ENCODE measurements around the gene OLIG3. TPM values are rescaled to one million over a fixed set of nuclear protein-coding genes. Genes with fewer than 3 reads are reported as not detected.
A peak's percentile ranks its signal among the peaks of the same experiment; 100 is the strongest.

OLIG3 gene
- total and polyA plus RNA-seq, 2 of the 8 experiments (the other 6 are each of a cell fraction or from before 2014, with no cell fraction given): 0.60 to 1.3 TPM

GRCh38 chr6:137541534-137542063 is 47.4 kb upstream of the OLIG3 start:
- Histone ChIP-seq H3K23ac (ENCODE audit: insufficient read length) (no peak overlapping the region), H3K9ac (replicated peaks in 1 of 4; ENCODE audit: extremely low read depth in 1 of 4, low read depth in 3 of 4, low read length in 3 of 4) (no peak overlapping the region), H2BK120ac (replicated peaks; ENCODE audit: low read depth, low read length) (no peak overlapping the region), H2BK12ac (ENCODE audit: low read depth, low read length) (no peak overlapping the region), H2AFZ (ENCODE audit: low read length) (no peak overlapping the region), H3K27me3 (replicated peaks in 1 of 4; ENCODE audit: control insufficient read depth in 3 of 4, extremely low read depth in 1 of 4, insufficient read depth in 3 of 4, low read length in 3 of 4) (no peaks in the 10 kb centered on the region), H3K56ac (replicated peaks; ENCODE audit: insufficient read length, low read depth, low read length) (no peak overlapping the region), H3K18ac (ENCODE audit: extremely low read depth, low read length) (peak overlapping the region; percentile 56; the same call in 1 of the 2 replicates), H2BK5ac (ENCODE audit: low read depth, low read length) (no peak overlapping the region; the same call in 1 of the 2 replicates), H3K79me1 (ENCODE audit: low read depth, low read length) (no peaks in the 10 kb centered on the region), H4K91ac (replicated peaks; ENCODE audit: insufficient read length, low read length) (no peak overlapping the region), H3K23me2 (ENCODE audit: low read depth, low read length) (no peaks in the 10 kb centered on the region), H4K8ac (ENCODE audit: extremely low read depth, insufficient read depth, low read length) (no peak overlapping the region), H3K14ac (ENCODE audit: insufficient read length) (no peak overlapping the region), H2AK5ac (ENCODE audit: low read depth, low read length) (no peak overlapping the region), H3K9me3 (ENCODE audit: insufficient read depth in 2 of 2, low read depth in 1 of 2, low read length in 1 of 2) (no peaks in the 10 kb centered on the region), H3K4ac (replicated peaks; ENCODE audit: insufficient read length, low read depth, low read length) (no peak overlapping the region), H3K4me2 (ENCODE audit: insufficient read depth in 1 of 2, low read depth in 2 of 2, low read length in 2 of 2) (no peak overlapping the region; a peak in 1 of 4 replicates), H4K20me1 (replicated peaks in 1 of 2; ENCODE audit: control insufficient read depth in 1 of 2, insufficient read depth in 2 of 2, low read length in 2 of 2) (no peaks in the 10 kb centered on the region), H3K36me3 (ENCODE audit: control insufficient read depth in 2 of 4, insufficient read depth in 4 of 4, low read length in 3 of 4) (no peaks in the 10 kb centered on the region), H3K4me3 (ENCODE audit: extremely low read depth in 1 of 4, insufficient read depth in 2 of 4, low read depth in 3 of 4, low read length in 4 of 4) (no peak overlapping the region; a peak in 1 of 8 replicates), H3K4me1 (replicated peaks in 1 of 4; ENCODE audit: control insufficient read depth in 3 of 4, insufficient read depth in 4 of 4, low read length in 3 of 4) (peaks cover 2 to 16% (median 10%) of the 10 kb centered on the region in 4 experiments; a peak in 4 of 7 replicates), H2BK15ac (ENCODE audit: low read length) (no peak overlapping the region), H3K27ac (ENCODE audit: low read depth, low read length) (no peak overlapping the region), H3K79me2 (ENCODE audit: control insufficient read depth in 1 of 2, insufficient read depth in 2 of 2, low read length in 2 of 2) (no peaks in the 10 kb centered on the region), H4K5ac (ENCODE audit: insufficient read length, low read depth, low read length) (no peak overlapping the region), H2BK20ac (ENCODE audit: low read length) (no peak overlapping the region)
- DNase-seq (ENCODE audit: low read depth in 1 of 2, low spot score in 2 of 2) (no peak), FAIRE-seq (no peak)
- WGBS, 2 experiments (ENCODE audit: extremely low coverage in 1 of 2, insufficient coverage in 1 of 2, insufficient read length in 1 of 2, insufficient replicate concordance in 2 of 2, low coverage in 1 of 2, low lambda C conversion rate in 2 of 2, missing lambda C conversion rate in 1 of 2): 90% methylated on average over 4 of the region's 4 CpGs; no CpG with 5 or more reads in 1 of the 2 experiments
- no peak for TF ChIP-seq EP300 (IDR thresholded peaks at IDR 0.05; ENCODE audit: borderline replicate concordance in 1 of 2, low read depth in 2 of 2, low read length in 2 of 2)
- ChIA-PET POLR2A (ENCODE audit: partially characterized antibody) (no interaction called here), CTCF (ENCODE audit: partially characterized antibody) (interaction anchor here (0.9 to 1.9 kb wide), 4 partner anchors 9 to 48 kb away, joined by 3 to 9 read pairs (median 4); no protein-coding TSS in a partner anchor)
